ENCODE results near the gene TRAK1.

The TRAK1 gene

DNA sequence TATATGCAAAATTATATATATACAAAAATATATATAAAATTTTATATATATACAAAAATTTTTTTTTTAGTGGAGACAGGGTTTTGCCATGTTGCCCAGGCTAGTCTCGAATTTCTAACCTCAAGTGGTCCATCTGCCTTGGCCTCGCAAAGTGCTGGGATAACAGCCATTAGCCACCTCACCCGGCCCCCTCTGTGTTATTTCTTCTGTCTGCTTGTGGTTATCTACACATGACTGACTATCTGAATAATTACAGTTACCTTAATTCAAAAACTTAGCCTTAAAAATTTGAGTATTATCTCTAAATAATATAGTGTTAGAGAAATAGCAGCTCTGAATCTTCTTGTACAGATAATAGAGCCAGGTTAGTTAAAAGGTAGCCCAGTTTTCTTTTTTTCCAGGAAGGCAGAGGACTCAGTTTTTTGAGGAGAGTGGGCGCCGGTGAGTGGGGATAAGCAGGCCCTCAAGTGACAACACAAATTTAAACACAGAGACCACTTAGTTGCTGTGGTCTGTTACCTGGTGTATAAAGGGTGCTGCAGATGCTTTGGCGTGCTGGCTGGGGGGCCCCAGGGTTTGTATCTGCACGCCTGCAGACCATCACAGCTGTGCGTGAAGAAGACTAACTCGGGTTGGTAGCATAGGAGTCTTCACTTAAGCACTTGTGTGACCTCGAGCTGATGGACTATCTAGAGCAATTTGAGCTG is 83.7 kb downstream of the TRAK1 start:
- no peaks in the 10 kb centered on the region for H3K27me3 ChIP-seq (ENCODE audit: control insufficient read depth, insufficient read depth, low read length)
- no peak overlapping the region for H3K4me3 ChIP-seq (ENCODE audit: low read length)
- H3K27ac ChIP-seq (ENCODE audit: low read depth, low read length), result no peak overlapping the region
- peaks cover 10% of the 10 kb centered on the region for H3K4me1 ChIP-seq (ENCODE audit: control insufficient read depth, insufficient read depth, low read length)
- no peak overlapping the region for H3K9ac ChIP-seq (ENCODE audit: low read length)
- peaks cover 3% of the 10 kb centered on the region for H3K36me3 ChIP-seq (ENCODE audit: control insufficient read depth, insufficient read depth, low read length)

DNA sequence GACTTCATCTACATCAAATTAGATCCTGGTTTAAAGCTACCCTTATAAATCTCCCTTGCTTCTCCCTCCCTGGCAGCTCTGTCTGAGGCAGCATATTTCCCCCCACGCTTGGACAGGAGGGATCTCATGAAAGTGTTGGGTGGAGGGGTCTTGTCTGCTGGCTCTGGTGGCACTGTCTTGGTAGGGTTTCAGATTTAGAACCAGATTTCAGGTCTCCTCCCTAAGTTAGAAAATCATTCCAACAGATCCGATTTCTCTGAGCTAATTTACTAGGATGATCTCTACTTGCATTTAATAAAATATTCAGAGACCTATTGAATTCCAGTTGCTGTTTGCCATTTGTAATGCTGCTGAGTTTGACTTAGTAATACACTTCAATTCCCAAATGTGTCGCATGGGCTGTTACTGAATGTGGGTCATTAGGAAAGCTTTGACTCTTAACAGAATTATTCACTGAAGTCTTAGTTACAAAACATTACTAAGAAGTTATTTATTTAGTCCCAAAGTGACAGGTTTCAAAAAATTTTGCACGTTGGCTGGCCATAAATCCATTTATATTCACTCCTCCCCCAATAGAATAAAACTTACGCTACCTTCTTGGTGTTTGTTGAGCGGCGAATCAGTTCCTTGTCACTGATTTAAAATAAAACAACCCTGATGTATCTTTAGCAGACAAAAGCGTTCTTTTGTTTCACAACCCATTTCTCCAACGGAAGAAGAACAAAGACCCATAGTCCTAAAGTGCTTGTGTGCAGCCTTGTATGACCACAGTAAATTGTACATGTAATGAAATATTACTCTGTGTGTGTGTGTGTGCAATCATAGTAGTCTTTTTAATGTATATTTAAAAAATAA is 84.5 kb downstream of the TRAK1 start:
- H3K27me3 ChIP-seq (ENCODE audit: control insufficient read depth, insufficient read depth, low read length), result no peaks in the 10 kb centered on the region
- no peak overlapping the region for H3K9ac ChIP-seq (ENCODE audit: low read length)
- no peak overlapping the region for H3K4me3 ChIP-seq (ENCODE audit: low read length)
- peaks cover 10% of the 10 kb centered on the region for H3K4me1 ChIP-seq (ENCODE audit: control insufficient read depth, insufficient read depth, low read length)
- H3K36me3 ChIP-seq (ENCODE audit: control insufficient read depth, insufficient read depth, low read length), result peaks cover 3% of the 10 kb centered on the region
- H3K27ac ChIP-seq (ENCODE audit: low read depth, low read length), result no peak overlapping the region

DNA sequence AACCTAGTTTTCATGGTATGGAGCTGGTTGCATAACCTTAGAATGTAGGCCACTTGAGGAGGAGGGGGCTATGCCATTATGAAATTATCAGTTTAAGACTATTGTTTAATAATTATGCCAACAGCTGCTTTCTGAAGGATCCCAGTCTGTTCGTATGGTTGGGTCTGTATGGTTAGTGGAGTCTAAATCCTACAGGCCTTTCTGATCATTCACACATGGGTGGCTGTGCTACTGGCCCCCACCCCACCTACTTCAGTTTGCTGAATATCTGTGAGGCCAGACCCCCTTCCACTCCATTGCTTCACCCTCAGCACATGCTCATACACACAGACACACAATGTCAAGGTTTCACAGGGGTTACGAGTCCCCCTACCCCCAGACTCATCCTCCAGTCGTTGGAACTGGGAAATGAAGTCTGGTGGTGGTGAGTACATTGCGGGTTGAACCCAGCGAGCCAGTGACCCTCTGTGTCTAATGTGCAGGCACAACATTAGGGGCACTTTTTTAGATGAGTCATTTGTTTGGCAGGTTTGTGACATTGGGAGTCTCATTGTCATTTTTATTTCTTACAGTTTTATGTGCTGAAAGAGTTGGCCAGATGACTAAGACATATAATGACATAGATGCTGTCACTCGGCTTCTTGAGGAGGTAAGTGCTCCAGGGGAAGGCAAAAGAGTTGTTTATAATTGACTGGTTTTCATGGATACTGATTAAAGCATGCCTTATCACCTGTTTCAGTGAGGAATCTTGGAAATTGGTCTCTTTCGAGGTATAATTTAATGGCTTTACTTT is 85.3 kb downstream of the TRAK1 start:
- H3K27me3 ChIP-seq (ENCODE audit: control insufficient read depth, insufficient read depth, low read length), result no peaks in the 10 kb centered on the region
- peaks cover 10% of the 10 kb centered on the region for H3K4me1 ChIP-seq (ENCODE audit: control insufficient read depth, insufficient read depth, low read length)
- H3K36me3 ChIP-seq (ENCODE audit: control insufficient read depth, insufficient read depth, low read length), result peaks cover 3% of the 10 kb centered on the region
- H3K4me3 ChIP-seq (ENCODE audit: low read length), result no peak overlapping the region
- H3K27ac ChIP-seq (ENCODE audit: low read depth, low read length), result no peak overlapping the region
- H3K9ac ChIP-seq (ENCODE audit: low read length), result no peak overlapping the region

DNA sequence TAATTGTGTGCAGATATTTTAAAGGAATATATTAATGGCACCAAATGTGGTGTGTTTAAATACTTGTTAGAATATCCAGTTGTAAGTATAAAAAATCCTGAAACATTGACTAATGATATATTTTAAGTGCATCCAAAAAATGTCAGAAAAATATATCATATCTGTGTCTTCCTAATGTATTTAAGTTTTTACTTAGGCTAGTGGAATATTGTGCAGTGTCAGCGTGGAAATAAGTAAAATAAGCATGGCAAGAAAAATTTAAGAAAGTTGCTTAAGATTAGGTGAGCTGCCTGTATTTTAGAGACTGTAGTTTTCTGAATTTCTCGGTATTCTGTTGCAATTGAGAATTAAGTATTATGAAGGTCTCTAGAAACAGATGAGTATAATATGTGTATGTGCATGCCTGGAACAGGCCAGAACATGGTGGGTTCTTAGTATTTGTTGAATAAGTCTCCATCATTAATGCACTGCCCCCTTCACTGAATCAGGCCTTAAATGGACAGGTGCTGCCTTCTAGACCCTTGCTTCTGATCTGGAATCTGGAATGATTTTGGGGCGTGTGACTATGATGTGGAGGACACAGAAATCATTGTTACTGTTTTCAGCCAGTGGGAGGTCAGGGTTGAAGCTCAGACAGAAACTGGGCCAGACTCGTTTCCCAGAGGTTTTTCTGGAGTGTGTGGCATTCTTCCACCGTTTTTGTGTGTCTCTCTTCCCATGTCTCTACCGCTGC is 86.1 kb downstream of the TRAK1 start:
- H3K36me3 ChIP-seq (ENCODE audit: control insufficient read depth, insufficient read depth, low read length), result peaks cover 3% of the 10 kb centered on the region
- no peak overlapping the region for H3K9ac ChIP-seq (ENCODE audit: low read length)
- no peak overlapping the region for H3K4me3 ChIP-seq (ENCODE audit: low read length)
- no peaks in the 10 kb centered on the region for H3K27me3 ChIP-seq (ENCODE audit: control insufficient read depth, insufficient read depth, low read length)
- H3K4me1 ChIP-seq (ENCODE audit: control insufficient read depth, insufficient read depth, low read length), result peaks cover 10% of the 10 kb centered on the region
- no peak overlapping the region for H3K27ac ChIP-seq (ENCODE audit: low read depth, low read length)

DNA sequence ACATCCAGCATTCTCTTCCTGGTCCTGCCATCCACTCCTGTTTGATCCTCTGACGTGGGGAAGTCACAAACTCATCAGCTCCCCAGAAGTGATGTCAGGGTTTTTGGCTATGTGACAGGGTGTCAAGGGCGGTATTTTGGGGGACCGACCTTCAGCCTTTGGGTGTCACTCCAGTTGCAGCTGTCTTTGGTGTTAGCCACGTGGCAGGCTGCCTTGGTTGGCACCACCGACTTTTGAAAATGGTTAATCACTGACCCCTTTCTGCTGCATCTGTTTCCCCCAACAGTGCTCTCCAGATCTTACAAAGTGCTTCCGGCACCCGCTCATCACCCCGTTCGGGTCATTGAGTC is 86.6 kb downstream of the TRAK1 start:
- Histone ChIP-seq H3K27ac (ENCODE audit: low read depth, low read length) (no peak overlapping the region), H3K27me3 (ENCODE audit: control insufficient read depth, insufficient read depth, low read length) (no peaks in the 10 kb centered on the region), H3K4me1 (ENCODE audit: control insufficient read depth, insufficient read depth, low read length) (peaks cover 10% of the 10 kb centered on the region), H3K4me3 (ENCODE audit: low read length) (no peak overlapping the region), H3K36me3 (ENCODE audit: control insufficient read depth, insufficient read depth, low read length) (peaks cover 3% of the 10 kb centered on the region), H3K9ac (ENCODE audit: low read length) (no peak overlapping the region)

DNA sequence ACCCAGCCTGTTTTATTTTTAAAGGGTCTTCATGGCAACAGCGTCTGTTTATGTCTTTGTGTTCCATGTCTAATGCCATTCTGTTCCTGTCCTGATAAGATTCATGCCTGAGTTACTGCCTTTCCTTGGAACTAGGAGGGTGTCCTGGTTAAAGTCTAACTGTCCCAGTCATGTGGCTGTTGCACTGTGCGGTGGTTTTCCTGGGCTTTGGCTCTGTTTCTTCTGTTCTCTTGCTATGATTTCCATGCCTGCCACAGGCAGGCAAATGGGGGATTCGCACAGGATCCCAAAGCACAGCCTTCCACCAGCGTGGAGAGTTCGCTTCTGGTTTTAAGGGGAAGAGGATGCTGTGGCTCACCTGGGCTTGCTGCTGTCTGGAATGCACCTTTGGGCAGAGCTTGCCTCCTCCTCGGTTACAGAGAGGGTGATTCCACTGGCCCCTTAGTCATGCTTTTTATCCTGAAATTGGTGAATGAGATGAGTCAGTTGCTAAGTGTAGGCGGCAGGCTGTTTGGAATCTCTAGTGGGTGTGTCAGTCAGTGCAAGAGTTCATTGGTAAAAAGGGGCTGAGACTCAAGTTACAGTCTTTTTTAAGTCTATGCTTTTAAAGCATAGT is 88.1 kb downstream of the TRAK1 start:
- peak overlapping the region; percentile 44 for H3K4me3 ChIP-seq (ENCODE audit: low read length)
- H3K27me3 ChIP-seq (ENCODE audit: control insufficient read depth, insufficient read depth, low read length), result no peaks in the 10 kb centered on the region
- H3K36me3 ChIP-seq (ENCODE audit: control insufficient read depth, insufficient read depth, low read length), result peaks cover 3% of the 10 kb centered on the region
- peaks cover 10% of the 10 kb centered on the region for H3K4me1 ChIP-seq (ENCODE audit: control insufficient read depth, insufficient read depth, low read length)
- H3K27ac ChIP-seq (ENCODE audit: low read depth, low read length), result peak overlapping the region; percentile 63
- no peak overlapping the region for H3K9ac ChIP-seq (ENCODE audit: low read length)

DNA sequence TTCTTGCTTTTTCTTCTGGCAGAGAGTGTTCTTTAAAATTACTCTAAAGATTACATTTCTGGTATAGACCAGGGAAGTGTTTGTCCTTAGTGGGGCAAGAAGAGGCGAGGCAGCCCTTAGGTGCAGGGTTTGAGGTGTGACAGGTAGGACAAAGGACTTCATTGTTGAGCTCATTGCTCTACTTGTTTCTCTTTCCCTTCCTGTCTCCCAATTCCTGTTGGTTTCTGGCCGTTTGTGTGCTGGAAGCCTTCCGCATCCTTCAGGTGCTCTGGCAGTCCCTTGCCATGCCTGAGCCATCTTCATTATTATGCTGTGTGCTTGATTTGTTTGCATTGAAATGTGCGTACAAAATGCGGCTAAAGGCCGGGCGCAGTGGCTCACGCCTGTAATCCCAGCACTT is 89.7 kb downstream of the TRAK1 start:
- Histone ChIP-seq H3K36me3 (ENCODE audit: control insufficient read depth, insufficient read depth, low read length) (peaks cover 3% of the 10 kb centered on the region), H3K27ac (ENCODE audit: low read depth, low read length) (no peak overlapping the region), H3K4me3 (ENCODE audit: low read length) (no peak overlapping the region), H3K4me1 (ENCODE audit: control insufficient read depth, insufficient read depth, low read length) (peaks cover 10% of the 10 kb centered on the region), H3K27me3 (ENCODE audit: control insufficient read depth, insufficient read depth, low read length) (no peaks in the 10 kb centered on the region), H3K9ac (ENCODE audit: low read length) (no peak overlapping the region)

DNA sequence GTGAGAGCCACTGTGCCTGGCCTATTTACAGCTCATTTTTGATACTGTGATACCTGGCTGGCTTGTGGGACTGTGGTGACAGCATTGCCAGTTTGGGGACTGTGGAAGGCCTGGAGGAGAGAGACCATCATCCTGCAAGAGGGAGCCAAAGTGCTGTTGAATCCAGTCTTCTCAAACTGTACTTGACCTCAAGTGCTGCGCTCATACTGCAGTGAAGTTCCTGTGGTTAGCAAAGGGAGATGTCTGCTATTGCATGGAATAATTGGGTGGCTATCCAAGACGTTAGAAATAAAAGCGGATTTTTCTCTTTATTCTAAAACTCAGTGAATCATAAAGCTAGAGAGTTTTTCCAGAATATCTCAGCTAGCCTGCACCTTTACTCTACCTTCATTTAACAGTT is 91.4 kb downstream of the TRAK1 start:
- Histone ChIP-seq H3K9ac (ENCODE audit: low read length) (no peak overlapping the region), H3K27me3 (ENCODE audit: control insufficient read depth, insufficient read depth, low read length) (no peaks in the 10 kb centered on the region), H3K36me3 (ENCODE audit: control insufficient read depth, insufficient read depth, low read length) (peaks cover 3% of the 10 kb centered on the region), H3K4me1 (ENCODE audit: control insufficient read depth, insufficient read depth, low read length) (peaks cover 9% of the 10 kb centered on the region), H3K27ac (ENCODE audit: low read depth, low read length) (no peak overlapping the region), H3K4me3 (ENCODE audit: low read length) (no peak overlapping the region)

DNA sequence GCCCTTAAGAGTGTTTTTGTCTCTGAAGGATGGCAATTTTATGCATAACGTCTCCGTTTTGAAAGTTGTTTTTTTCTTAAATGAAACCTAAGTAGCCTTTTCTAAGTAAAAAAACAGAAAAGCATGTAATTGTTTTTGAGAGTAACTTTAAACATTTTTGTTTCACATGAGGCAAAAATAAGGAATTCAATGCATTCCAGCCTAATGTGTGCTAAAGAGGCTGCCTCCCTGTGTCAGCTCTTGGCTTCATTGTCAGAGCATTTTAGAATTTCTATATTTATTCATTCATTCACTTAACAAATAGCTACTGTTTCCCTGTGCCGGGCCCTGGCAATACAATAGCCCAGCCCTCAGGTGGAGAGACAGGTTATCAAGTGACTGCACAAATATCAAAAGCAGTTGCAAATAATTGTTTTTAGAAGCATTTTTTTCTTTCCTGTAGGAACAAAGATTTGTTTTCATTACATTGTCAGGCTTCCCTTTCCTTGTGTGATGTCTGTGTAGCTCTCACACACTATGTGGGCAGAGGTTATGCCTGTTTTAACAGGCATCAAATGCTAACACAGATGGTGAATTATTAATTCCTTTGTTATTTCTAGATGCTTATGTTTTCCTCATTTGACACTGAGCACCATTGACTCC is 93.0 kb downstream of the TRAK1 start:
- H3K36me3 ChIP-seq (ENCODE audit: control insufficient read depth, insufficient read depth, low read length), result peaks cover 6% of the 10 kb centered on the region
- H3K4me1 ChIP-seq (ENCODE audit: control insufficient read depth, insufficient read depth, low read length), result peaks cover 5% of the 10 kb centered on the region
- no peak overlapping the region for H3K4me3 ChIP-seq (ENCODE audit: low read length)
- no peak overlapping the region for H3K9ac ChIP-seq (ENCODE audit: low read length)
- no peak overlapping the region for H3K27ac ChIP-seq (ENCODE audit: low read depth, low read length)
- H3K27me3 ChIP-seq (ENCODE audit: control insufficient read depth, insufficient read depth, low read length), result no peaks in the 10 kb centered on the region

DNA sequence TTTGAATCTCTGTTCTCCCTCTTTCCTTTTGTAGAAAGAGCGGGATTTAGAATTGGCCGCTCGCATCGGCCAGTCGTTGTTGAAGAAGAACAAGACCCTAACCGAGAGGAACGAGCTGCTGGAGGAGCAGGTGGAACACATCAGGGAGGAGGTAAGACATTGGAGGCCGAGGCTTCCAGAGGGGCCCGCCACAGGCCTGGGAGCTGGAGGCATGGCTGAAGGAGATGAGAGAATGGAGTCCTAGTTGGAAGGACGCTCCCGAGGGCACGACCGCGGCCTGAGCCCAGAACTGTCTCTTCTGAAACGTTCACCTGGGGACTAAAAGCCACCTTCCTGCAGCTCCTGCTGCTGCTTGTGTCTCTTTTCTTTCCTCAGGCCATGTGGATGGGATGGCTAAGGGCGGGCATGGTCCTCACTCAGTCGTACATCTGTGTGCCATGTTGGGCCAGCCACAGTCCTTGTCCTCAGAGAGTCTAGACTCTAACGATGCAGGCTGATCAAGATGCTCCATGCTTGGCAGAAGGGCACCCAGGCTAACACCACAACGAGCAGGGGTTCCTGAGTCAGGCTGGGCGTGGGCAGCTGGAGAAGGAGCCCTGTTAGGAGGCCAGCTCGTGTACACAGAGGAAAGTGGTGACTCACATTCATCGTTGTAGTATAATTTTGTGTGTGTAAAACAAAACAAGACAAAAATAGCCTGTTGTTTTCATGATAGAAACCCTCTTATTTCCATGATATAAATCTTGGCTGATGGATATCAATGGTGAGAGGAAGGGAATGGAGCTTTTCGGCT is 93.7 kb downstream of the TRAK1 start:
- no peaks in the 10 kb centered on the region for H3K4me1 ChIP-seq (ENCODE audit: control insufficient read depth, insufficient read depth, low read length)
- H3K36me3 ChIP-seq (ENCODE audit: control insufficient read depth, insufficient read depth, low read length), result peaks cover 4% of the 10 kb centered on the region
- H3K27me3 ChIP-seq (ENCODE audit: control insufficient read depth, insufficient read depth, low read length), result no peaks in the 10 kb centered on the region
- H3K4me3 ChIP-seq (ENCODE audit: low read length), result no peak overlapping the region
- no peak overlapping the region for H3K27ac ChIP-seq (ENCODE audit: low read depth, low read length)
- H3K9ac ChIP-seq (ENCODE audit: low read length), result no peak overlapping the region

DNA sequence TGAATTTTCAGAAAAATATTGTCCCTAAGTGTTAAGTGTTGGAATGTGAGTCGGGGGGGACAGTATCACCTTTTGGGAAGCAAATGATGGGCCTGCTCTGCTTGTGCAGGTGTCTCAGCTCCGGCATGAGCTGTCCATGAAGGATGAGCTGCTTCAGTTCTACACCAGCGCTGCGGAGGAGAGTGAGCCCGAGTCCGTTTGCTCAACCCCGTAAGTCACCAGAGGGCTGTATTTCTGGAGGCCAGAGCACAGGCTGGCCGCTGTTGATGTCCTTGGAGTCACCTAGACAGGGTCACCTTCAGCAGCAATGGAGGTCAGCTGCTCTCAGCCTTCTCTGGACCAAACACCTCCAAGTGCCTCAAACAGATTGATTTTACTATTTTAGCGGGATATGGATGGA is 96.8 kb downstream of the TRAK1 start:
- H3K4me3 ChIP-seq (ENCODE audit: low read length), result no peak overlapping the region
- H3K9ac ChIP-seq (ENCODE audit: low read length), result no peak overlapping the region
- peaks cover 11% of the 10 kb centered on the region for H3K36me3 ChIP-seq (ENCODE audit: control insufficient read depth, insufficient read depth, low read length)
- no peaks in the 10 kb centered on the region for H3K4me1 ChIP-seq (ENCODE audit: control insufficient read depth, insufficient read depth, low read length)
- H3K27ac ChIP-seq (ENCODE audit: low read depth, low read length), result no peak overlapping the region
- H3K27me3 ChIP-seq (ENCODE audit: control insufficient read depth, insufficient read depth, low read length), result no peaks in the 10 kb centered on the region

All from rectal smooth muscle tissue (tissue), 1 donor.